HG03571 (cell line): ENCODE measurements around the gene POLR2E.
A peak's percentile ranks its signal among the peaks of the same experiment; 100 is the strongest.

Source experiments
- ATAC-seq: cut with Tn5 transposase; IDR thresholded peaks from one replicate; pipeline ENCODE4 v1.9.1; 2021; ENCODE audit not compliant: unreplicated experiment

POLR2E gene

GRCh38 chr19:1082165-1082927 lies 12.8 kb downstream of the POLR2E start:
- no peak for ATAC-seq

GRCh38 chr19:1081301-1082164 lies 13.6 kb downstream of the POLR2E start:
- ATAC-seq, result no peak

- no peak for ATAC-seq
Measured at GRCh38 chr19:1080360-1081161, 14.6 kb downstream of the POLR2E start.

DNA sequence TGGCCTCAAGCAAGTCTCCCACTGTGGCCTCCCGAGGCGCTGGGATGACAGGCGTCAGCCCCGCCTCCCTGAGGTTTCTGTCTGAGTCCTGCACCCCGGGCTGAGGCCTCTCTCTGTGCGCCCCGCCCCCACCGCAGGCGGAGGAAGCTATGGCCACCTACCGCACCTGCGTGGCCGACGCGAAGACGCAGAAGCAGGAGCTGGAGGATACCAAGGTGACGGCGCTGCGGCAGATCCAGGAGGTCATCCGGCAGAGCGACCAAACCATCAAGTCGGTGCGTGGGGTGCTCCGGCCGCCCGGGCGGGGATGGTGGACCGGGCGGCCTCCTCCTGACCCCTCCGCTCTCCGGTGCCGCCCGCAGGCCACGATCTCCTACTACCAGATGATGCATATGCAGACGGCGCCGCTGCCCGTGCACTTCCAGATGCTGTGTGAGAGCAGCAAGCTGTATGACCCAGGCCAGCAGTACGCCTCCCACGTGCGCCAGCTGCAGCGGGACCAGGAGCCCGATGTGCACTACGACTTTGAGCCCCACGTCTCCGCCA lies 15.5 kb downstream of the POLR2E start:
- ATAC-seq, result no peak

- ATAC-seq, result peak; percentile 43
Measured at GRCh38 chr19:1076951-1077350, 18.2 kb downstream of the POLR2E start.

DNA sequence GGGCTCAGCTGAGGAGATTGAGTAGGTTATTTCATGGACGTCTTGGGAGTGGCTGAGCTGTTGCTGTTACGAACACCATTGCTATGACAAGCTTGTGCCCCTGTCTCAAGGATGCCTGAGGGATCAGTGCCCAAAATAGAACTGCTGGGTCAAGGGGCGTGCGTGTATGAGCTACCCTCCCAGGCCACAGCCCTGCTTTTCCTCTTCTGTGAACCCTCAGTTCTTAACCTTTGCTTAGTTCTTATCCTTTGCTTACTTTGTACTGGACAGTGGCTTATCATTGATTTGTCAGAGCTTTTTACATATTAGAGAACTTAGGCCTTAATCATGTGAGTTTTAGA lies 19.2 kb downstream of the POLR2E start:
- ATAC-seq, result no peak

DNA sequence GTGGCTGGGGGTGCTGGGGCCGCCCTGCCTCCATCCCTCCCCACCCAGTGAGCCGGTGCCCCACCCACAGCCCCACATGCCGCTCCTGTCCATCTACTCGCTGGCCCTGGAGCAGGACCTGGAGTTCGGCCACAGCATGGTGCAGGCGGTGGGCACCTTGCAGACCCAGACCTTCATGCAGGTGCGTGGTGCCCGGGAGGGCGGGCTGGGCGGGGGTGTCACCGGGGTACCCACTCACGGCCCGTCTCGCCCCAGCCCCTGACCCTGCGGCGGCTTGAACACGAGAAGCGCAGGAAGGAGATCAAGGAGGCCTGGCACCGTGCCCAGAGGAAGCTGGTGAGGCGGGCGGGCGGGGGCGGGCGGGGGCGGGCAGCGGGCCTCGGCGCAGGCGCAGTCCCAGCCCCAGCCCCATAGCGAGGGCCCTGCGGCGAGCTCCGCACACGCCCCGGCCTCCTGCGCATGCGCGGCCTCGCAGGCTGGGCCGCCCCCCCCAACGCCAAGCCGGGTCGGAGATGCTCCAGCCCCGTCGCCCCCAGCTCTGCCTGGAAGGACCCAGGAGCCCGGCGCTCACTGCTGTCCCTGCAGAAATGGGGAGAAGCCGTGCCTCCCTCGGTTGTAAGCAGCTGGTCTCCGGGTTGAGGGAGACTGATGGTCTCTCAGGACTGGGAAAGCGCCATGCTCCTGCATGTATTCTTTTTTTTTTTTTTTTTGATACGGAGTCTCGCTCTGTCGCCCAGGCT lies 20.5 kb downstream of the POLR2E start:
- ATAC-seq, result no peak

DNA sequence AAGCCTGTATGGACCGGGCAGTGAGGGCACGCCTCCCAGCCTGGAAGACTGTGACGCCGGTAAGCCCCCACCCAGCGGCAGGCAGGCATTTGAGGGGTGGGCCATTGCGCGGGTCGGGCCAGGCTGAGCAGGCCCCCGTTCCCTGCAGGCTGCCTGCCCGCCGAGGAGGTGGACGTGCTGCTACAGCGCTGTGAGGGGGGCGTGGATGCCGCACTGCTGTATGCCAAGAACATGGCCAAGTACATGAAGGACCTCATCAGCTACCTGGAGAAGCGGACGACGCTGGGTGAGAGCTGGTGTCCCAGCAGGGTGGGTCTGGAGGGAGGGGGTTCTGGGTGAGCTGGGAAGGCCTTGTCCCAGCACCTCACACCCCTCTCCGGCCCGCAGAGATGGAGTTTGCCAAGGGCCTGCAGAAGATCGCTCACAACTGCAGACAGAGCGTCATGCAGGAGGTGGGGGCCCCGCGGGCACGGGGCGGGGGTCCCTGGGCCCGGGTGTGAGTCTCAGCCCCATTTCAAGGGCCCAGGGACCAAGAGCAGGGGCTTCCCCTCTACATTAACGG lies 21.1 kb downstream of the POLR2E start:
- no peak for ATAC-seq

GRCh38 chr19:1073063-1073955 lies 21.9 kb downstream of the POLR2E start:
- no peak for ATAC-seq

DNA sequence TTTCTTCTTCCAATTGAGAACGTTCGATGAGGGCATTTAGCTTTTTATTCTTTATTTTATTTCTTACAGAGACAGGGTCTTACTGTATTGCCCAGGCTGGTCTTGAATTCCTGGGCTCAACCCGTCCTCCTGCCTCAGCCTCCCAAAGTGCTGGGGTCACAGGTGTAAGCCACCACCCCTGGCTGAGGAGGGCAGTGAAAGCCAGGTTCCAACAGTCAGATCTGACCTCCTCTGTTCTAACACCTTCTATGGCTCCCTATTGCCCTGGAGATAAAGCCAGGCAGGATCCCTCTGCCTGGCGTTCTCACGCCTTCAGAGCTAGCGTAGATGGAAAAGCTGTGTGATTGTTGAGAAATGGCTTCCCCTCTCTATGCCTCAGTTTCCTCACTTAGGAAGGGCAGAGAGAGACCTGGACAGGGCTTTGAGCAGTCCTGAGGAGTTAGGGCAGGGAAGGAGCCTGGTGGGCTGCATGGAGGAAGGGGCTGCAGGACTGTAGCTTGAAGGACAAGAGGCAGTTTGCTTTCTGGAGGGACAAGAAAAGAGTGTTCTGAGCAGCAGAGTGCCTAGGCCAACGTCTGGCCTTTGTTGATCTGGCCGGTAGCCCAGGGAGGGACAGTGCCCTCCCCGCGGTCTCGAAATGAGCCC lies 22.7 kb downstream of the POLR2E start:
- ATAC-seq, result no peak

DNA sequence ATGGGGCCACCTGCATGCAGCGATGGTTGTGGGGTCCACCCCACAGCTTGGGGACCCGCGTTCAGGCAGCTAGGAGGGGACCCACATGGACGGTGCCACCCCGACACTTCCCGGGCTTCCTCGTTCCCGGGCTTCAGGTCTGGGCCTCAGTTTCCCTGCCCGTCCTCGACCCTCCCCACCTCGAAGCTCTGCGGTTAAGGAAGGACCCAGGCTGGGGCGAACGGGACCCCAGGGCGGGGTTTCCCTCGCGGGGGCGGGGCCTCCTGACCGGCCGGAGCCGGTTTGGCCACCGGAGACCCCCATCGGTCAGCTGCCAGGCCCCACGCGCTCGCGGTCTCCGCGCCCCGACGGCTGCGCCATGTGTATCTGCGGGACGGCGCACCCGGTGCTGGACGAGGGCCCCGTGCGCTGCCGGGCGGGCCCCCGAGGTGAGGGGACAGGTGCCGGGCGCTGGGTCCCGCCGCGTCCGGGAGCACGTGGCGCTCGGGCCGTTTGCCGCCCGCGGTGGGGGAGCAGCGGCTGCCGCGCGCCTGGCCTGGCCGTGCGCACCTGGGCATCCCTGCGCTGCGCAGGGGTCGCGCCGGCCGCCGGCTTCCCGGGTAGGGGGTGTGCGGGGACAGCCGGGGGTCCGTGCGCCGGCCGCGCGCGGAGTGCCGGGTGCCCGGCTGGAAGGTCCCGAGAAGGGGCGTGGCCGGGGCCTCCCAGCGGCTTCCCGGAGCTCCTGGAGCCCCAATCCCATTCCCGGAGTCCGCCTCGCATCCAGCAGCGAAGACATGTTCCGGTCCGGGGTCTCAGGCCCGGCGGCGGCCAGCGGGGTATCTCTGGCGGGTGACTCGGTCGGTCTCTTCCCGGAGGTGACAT lies 24.0 kb downstream of the POLR2E start:
- no peak for ATAC-seq

- ATAC-seq, result no peak
Measured at GRCh38 chr19:1070576-1070930, 24.6 kb downstream of the POLR2E start.

DNA sequence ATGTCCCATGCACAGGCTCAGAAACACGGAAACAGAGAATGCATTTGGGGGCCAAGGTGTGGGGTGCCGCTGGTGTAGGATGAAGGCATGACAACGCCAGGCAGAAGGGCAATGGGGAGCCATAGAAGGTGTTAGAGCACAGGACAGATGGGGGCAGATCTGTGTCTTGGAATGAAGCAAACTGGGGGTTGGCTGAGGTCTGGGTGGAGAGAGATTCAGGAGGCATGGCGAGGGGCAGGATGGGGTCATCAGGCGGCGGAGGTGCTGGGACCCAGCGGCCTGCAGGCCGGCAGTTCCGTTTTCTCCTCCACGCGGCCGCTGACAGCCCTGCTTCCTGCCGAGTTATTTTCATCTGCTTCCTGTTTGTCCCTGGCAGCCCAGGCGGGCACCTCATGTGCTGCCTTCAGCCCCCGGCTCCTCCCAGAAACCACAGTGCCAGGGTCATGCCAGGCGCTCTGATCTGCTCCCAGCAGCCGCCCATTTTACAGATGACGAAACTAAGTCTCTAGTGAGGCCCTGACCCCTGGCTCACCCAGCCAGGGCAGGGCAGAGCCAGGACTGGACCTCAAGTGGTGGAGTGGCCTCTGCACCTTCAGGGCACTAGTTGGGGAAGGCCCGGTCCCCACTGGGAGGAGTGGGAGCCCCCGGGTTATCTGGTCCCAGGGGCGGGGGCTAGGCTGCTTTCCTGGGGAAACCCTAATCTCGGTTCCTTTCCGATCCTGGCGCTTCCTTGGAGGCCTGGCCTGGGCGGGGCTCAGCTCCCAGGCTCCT lies 26.0 kb downstream of the POLR2E start:
- no peak for ATAC-seq

DNA sequence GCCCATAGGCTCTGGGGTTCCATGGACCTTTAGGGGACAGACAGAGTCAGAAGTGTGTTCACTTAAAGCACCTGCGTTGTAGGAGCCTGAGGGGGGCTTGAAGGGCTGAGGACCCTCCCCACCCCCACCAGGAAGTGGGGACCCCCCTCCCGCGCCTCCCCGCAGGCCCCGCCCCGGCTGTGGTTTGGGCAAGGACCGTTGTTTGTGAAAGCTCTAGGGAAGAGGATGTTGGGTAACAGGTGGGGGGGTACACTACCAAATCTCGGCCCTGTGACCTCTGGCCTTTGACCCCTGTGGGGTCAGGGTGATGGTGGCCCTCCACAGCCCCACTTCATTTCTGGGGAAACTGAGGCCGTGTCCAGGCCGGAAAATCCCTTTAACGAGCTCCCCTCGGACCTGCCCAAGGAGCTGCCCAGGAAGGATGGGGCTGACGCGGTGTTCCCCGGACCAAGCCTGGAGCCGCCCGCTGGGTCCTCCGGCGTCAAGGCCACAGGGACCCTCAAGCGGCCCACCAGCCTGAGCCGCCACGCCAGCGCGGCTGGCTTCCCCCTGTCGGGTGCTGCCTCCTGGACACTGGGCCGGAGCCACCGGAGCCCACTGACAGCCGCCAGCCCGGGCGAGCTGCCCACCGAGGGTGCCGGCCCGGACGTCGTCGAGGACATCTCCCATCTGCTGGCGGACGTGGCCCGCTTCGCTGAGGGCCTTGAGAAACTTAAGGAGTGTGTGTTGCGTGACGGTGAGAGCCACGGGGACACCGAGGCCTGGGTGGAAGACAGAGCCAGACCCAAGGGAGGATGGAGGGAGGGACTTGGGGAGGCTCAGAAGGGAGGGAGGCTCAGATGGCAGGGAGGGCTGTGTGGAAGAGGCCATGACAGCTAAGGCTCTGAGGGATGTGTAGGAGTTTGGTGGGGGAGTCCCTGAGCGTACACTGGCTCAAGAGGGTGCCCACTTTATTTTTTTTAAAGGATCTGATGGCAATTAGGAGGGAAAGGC lies 26.9 kb downstream of the POLR2E start:
- no peak for ATAC-seq

GRCh38 chr19:1067341-1067957 lies 27.7 kb downstream of the POLR2E start:
- peak; percentile 19 for ATAC-seq
